Effector memory CD4-positive, alpha-beta T cell (primary cell): ENCODE results near the gene KLC1.
"Not testable (repeated sequence)": the region's sequence is repeated elsewhere in the genome, so short reads cannot be mapped to it uniquely, and the experiment has no call there.

Experiments
- DNase-seq, 3 donors: peaks; one replicate each; pipeline ENCODE4 v3.0.0-alpha.2; 2020
- H3K27ac ChIP-seq: 2 replicates; pipeline ENCODE4 v1.7.0; 2013; ENCODE audit warnings: mild to moderate bottlenecking, low read length, moderate library complexity; ENCODE audit not compliant: insufficient read depth, poor library complexity, severe bottlenecking
- H3K27me3 ChIP-seq: replicated peaks from 2 replicates; pipeline ENCODE4 v1.7.0; 2013; ENCODE audit warnings: mild to moderate bottlenecking, low read length; ENCODE audit not compliant: insufficient read depth, control insufficient read depth, poor library complexity, severe bottlenecking
- H3K36me3 ChIP-seq: 2 replicates; pipeline ENCODE4 v1.7.0; 2013; ENCODE audit warnings: mild to moderate bottlenecking, low read length, moderate library complexity; ENCODE audit not compliant: control insufficient read depth, insufficient read depth
- H3K4me1 ChIP-seq: 2 replicates; pipeline ENCODE4 v1.7.0; 2013; ENCODE audit warnings: low read length, mild to moderate bottlenecking; ENCODE audit not compliant: control insufficient read depth, insufficient read depth, poor library complexity, severe bottlenecking
- H3K4me3 ChIP-seq: 2 replicates; pipeline ENCODE4 v1.7.0; 2013; ENCODE audit warnings: low read length, low read depth, mild to moderate bottlenecking; ENCODE audit not compliant: insufficient read depth, poor library complexity, severe bottlenecking
- H3K9me3 ChIP-seq: 2 replicates; pipeline ENCODE4 v1.7.0; 2013; ENCODE audit warnings: mild to moderate bottlenecking, low read length, moderate library complexity; ENCODE audit not compliant: control insufficient read depth

Gene KLC1

GRCh38 chr14:103686831-103687485 is 57.9 kb downstream of the KLC1 start:
- Histone ChIP-seq H3K4me3 (no peak overlapping the region), H3K36me3 (peaks cover 48% of the 10 kb centered on the region), H3K27me3 (no peaks in the 10 kb centered on the region), H3K27ac (no peak overlapping the region), H3K4me1 (no peaks in the 10 kb centered on the region), H3K9me3 (no peaks in the 10 kb centered on the region)
- no peak for DNase-seq

GRCh38 chr14:103687712-103688111 is 58.7 kb downstream of the KLC1 start:
- H3K9me3 ChIP-seq = no peaks in the 10 kb centered on the region
- no peaks in the 10 kb centered on the region for H3K4me1 ChIP-seq
- no peaks in the 10 kb centered on the region for H3K27me3 ChIP-seq
- no peak overlapping the region for H3K27ac ChIP-seq
- peaks cover 47% of the 10 kb centered on the region for H3K36me3 ChIP-seq
- DNase-seq = no peak
- H3K4me3 ChIP-seq = no peak overlapping the region

GRCh38 chr14:103688441-103688840 is 59.4 kb downstream of the KLC1 start:
- Histone ChIP-seq H3K27me3 (no peaks in the 10 kb centered on the region), H3K9me3 (no peaks in the 10 kb centered on the region), H3K27ac (no peak overlapping the region), H3K4me3 (no peak overlapping the region), H3K36me3 (peaks cover 47% of the 10 kb centered on the region), H3K4me1 (no peaks in the 10 kb centered on the region)
- no peak for DNase-seq

- no peak overlapping the region for H3K4me3 ChIP-seq
- peaks cover 51% of the 10 kb centered on the region for H3K36me3 ChIP-seq
- no peak overlapping the region for H3K27ac ChIP-seq
- no peaks in the 10 kb centered on the region for H3K27me3 ChIP-seq
- no peak for DNase-seq
- H3K4me1 ChIP-seq = no peaks in the 10 kb centered on the region
- no peaks in the 10 kb centered on the region for H3K9me3 ChIP-seq
Observed at GRCh38 chr14:103688906-103689902, 60.2 kb downstream of the KLC1 start.

GRCh38 chr14:103690332-103690731 is 61.3 kb downstream of the KLC1 start:
- Histone ChIP-seq H3K4me3 (no peak overlapping the region), H3K27ac (no peak overlapping the region), H3K36me3 (peaks cover 45% of the 10 kb centered on the region), H3K27me3 (no peaks in the 10 kb centered on the region), H3K4me1 (no peaks in the 10 kb centered on the region), H3K9me3 (no peaks in the 10 kb centered on the region)
- DNase-seq = no peak

- H3K36me3 ChIP-seq = peaks cover 32% of the 10 kb centered on the region
- H3K27ac ChIP-seq, H3K4me3 ChIP-seq, DNase-seq, H3K4me1 ChIP-seq, H3K27me3 ChIP-seq, H3K9me3 ChIP-seq: not testable (repeated sequence)
Observed at GRCh38 chr14:103691655-103692054, 62.6 kb downstream of the KLC1 start.

- Histone ChIP-seq H3K27ac (no peak overlapping the region), H3K9me3 (no peaks in the 10 kb centered on the region), H3K4me3 (no peak overlapping the region), H3K27me3 (no peaks in the 10 kb centered on the region), H3K4me1 (no peaks in the 10 kb centered on the region), H3K36me3 (peaks cover 27% of the 10 kb centered on the region)
- no peak for DNase-seq
Observed at GRCh38 chr14:103692159-103692558, 63.1 kb downstream of the KLC1 start.

GRCh38 chr14:103692871-103693270 is 63.9 kb downstream of the KLC1 start:
- no peaks in the 10 kb centered on the region for H3K4me1 ChIP-seq
- H3K27me3 ChIP-seq = no peaks in the 10 kb centered on the region
- no peak for DNase-seq
- no peak overlapping the region for H3K4me3 ChIP-seq
- no peak overlapping the region for H3K27ac ChIP-seq
- H3K9me3 ChIP-seq = no peaks in the 10 kb centered on the region
- peaks cover 30% of the 10 kb centered on the region for H3K36me3 ChIP-seq

- peaks cover 37% of the 10 kb centered on the region for H3K36me3 ChIP-seq
- DNase-seq = no peak
- no peaks in the 10 kb centered on the region for H3K27me3 ChIP-seq
- no peak overlapping the region for H3K4me3 ChIP-seq
- H3K4me1 ChIP-seq = no peaks in the 10 kb centered on the region
- no peak overlapping the region for H3K27ac ChIP-seq
- H3K9me3 ChIP-seq = no peaks in the 10 kb centered on the region
Observed at GRCh38 chr14:103693515-103693914, 64.5 kb downstream of the KLC1 start.

- H3K4me1 ChIP-seq = no peaks in the 10 kb centered on the region
- H3K9me3 ChIP-seq = no peaks in the 10 kb centered on the region
- H3K4me3 ChIP-seq = no peak overlapping the region
- H3K36me3 ChIP-seq = peaks cover 44% of the 10 kb centered on the region
- no peak for DNase-seq
- no peak overlapping the region for H3K27ac ChIP-seq
- no peaks in the 10 kb centered on the region for H3K27me3 ChIP-seq
Observed at GRCh38 chr14:103694572-103695026, 65.6 kb downstream of the KLC1 start.
